ENCODE data around the gene ATP2A3.

The ATP2A3 gene

DNA sequence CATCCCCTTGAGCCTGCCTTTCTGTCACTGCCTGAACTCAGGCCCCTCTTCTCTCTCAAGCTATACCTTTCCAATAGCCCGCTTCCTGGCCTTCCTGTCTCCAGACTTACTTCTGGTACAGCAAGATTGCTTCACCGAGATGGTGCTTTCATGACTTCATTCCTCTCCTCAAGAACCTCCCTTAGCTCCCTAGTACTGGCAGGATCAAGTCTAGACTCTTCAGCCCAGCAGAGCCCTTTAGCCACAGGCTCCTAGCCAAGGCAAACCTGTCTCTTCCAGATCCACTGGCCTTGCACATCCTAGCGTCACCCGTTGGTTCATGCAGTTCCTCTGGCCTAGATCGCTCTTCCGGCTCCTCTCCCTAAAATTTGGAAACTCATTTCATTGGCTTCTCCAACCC lies 6.4 kb upstream of the ATP2A3 start:
- no peak for DNase-seq

DNA sequence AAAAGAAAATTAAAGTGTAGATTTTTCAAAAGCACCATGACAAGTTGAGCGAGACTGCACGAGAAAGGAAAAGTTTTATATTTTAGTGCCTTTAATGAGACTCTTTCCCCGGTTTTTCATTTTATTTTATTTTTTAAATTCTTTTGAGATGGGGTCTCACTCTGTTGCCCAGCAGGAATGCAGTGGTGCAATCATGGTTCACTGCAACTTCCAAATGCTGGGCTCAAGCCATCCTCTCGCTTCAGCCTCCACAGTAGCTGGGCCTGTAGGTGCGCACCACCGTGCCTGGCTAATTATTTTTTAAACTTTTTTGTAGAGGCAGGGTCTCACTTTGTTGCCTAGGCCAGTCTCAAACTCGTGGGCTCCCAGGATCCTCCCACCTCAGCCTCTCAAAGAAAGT lies 5.7 kb upstream of the ATP2A3 start:
- no peak for DNase-seq

DNA sequence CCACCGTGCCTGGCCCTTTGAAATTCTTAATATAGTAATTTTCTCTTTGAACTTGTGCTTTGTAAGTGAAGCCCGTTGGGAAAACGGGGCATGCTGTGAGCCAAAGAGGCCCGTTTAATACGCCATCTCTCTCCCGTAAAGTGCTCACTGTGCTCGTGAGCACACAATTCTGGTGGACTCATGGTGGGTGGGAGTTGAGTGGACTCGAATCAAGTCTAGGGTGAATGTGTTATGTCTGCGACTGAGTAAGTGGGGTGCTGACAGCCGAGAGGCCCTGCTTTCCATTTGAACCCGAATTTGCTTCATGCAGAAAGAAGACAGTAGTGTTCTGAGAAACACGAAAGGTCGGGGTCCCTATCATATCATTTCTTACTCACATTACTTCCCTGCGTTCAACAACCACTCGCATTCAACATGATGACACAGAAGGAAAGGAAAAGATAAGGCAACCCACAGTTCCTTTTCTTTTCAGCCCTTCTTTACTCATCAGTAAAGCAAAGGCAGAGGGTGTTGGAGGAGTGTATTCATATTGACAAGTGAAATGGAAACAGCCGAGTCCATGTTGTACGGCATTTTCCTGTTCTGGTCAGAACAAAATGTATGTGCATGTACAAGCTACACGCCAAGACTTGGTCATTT lies 4.8 kb upstream of the ATP2A3 start:
- no peak for DNase-seq

- no peak for DNase-seq
Measured at GRCh38 chr17:3968015-3968414, 3.8 kb upstream of the ATP2A3 start.

DNA sequence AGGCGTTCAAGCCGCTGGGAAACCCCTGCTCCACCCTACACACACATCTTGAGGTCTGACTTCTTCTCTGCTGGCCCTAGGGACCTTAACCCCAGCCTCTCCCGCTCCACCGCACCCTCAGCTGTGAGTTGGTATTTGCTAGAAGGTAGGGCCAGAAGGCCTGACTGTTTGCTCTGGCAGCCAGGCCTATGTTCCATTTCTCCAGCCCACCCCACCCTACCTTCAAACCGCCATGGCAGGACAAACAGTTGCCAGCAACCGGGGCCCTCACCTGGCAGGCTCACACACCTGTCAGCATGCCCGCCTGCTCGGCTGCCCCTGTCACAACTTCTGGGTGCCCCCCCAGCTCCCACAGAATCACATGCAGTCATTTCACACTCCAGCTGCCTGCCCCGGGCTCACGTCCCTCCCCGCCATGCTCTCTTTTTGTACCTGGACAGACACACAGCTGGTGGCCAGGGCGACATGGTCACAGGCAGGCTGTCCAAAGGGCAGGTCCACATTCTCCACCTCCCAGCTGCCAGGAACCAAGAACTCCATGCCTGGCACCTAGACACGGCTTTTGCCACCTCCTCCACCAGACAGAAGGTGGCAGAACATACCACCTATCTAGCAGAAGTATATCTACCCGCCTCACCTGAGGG lies 2.6 kb upstream of the ATP2A3 start:
- no peak for DNase-seq

GRCh38 chr17:3965118-3965800 lies 1.0 kb upstream of the ATP2A3 start:
- no peak for DNase-seq

- no peak for DNase-seq
Measured at GRCh38 chr17:3963237-3964201, 718 bp downstream of the ATP2A3 start.

DNA sequence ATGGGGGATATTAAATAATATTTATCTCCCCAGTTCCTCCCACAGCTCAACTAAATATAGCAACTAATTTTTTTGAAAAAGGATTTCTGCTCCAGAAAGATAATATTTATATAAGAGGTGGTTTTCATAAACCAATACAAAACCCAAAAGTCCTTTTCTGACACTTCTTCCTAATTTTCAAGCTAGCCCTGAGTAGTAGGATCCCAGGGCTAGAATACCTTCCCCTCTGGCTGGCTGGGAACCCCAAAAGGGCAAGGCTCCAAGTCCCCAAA lies 1.3 kb downstream of the ATP2A3 start:
- no peak for DNase-seq

DNA sequence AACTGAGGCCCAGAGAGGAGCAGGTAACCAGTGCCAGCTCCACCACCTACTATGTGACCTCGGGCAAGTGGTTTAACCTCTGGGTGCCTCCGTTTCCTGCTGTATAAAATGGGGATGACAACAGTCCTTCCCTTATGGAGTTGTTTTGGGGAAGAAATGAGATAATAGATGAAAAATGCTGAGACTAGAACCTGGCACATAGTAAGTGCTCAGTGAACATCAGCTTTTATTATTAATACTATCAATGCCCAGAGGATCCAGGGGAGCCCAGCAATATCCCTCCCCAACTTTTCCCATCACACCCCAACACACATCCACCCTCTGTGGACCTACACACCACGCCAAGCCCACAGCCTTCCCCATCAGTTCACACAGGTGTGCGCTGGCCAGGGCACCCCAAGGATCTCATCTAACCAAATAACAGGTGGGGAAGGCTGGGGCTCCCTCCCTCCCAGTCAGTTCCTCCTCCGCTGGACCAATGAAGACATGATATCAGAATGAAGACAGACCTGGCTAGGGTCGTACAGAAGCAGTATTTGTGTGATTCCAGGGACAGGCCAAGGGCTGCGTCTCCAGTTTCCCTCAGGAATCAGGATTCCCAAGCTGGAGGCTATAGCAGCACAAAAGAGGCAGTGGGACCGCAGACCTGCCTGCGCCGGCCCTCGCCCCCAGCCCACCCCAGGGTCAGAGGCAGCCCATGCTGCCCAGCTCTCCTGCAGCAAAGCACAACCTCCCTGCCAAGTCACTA lies 1.8 kb downstream of the ATP2A3 start:
- no peak for DNase-seq

GRCh38 chr17:3961564-3962047 lies 2.6 kb downstream of the ATP2A3 start:
- no peak for DNase-seq

GRCh38 chr17:3960764-3961163 lies 3.5 kb downstream of the ATP2A3 start:
- peak; percentile 54 for DNase-seq

DNA sequence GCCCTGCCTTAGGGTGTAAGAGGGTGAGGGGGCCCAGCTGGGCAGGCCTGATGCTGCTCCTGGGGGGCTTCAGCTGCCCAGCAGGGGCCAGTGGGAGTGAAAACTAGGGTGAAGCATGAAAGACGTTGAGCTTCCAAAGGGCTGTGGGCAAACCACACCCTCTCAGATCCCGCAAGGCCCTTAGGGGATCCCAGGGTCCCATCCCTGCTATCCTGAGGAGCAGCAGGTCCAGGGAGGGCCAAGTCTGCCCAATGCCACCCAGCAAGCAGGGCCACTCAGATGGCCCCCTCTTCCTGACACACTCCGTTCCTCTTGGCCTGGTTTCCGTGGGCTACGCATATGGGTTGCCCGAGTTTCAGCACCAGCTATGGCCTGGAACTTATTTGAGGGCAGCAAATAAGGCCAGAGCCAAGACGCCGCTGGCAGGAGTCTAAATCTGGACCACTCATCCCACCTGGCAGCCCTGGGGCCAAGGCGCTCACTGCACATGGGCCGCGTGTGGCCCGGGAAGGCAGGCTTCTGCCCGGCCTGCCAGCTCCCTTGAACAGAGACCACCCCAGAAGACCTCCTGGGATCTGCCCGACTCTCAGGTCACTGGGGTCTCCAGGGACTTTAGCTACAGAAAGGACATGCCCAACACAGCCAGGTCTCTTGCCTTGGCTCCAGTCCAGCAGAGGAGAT lies 4.2 kb downstream of the ATP2A3 start:
- no peak for DNase-seq

DNA sequence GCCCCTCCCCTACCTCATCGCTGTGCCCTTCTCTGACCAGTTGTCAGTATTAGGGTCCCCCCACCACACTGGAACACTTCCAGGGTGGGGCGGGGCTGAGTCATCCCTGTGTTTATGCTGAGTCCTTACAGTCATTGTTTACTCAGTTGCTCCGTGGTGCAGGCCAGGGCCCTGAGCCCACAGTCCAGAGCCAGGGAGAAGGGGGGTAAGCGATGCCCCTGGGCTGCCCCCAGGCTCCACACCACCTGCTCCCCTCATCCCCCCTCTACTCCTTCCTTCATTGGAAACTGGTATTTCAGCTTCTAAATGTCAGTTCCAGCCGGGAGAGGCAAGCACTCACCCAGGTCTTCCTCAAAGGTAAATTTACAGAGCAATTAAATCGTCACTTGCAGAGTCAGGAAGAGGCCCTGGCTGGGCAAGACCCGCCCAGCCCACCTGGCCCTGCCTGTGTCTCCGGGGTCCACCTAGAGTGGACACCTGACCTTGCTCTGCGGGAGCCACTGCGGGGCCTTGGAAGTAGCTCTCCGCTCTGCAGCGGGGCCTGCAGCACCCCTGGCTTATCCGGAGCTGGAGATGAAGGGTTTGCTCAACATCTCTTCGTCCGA lies 4.8 kb downstream of the ATP2A3 start:
- peak; percentile 86 for DNase-seq

DNA sequence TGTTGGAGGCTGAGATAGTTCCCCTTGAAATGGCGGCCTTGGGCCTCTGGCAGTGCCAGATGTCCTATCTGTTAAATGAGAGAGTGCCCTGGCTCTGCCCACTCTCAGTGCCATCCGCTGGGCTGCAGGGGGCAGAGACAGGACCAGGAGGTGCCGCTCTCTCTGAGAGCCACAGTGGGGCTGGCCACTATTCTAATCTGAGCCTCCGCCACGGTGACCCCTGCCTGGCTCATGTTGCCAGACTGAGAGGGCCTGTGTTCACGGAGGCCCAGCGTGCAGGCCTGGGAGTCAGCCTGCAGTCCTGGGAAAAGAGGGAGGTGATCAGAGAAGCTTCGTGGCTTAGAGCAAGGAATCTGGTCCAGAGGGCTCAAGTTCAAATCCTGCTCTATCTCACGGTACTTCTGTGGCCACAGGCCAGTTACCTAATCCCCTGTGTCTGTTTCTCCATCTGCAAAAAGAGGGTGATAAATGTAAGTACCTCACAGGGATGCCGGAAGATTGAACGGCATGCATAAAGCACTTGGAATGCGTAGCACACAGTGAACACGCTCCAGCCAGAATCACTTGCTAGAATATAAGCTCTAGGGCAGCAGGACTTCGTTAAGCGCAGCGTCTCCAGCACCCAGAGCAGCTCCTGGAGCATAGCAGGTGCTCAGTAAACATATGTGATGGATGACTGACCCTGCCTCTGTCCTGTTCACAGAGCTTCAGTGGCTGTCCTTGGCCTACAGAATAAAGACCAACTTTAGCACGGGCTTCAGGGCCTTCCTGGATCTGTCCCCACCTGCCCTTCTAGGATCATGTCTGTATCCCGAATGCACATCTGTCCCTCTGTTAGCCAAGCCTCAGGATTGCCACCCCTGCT lies 6.3 kb downstream of the ATP2A3 start:
- no peak for DNase-seq

DNA sequence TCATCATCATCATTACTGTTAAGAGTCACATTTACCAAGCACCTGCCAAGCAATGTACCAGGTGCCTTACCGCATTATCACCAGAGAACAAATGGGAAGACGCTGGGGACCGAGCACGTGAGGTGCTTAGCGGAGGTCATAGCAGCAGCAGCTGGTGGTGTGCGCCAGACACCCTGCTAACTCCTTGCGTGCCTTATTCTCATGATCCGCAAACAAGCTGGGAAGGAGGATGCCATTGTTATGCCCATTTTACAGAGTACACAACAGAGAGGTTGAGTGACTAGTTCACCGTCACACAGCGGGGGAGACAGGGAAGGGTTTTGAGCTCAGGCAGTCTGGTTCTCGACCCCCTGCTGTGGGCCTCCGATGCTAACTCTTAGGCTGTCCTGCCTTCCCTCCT lies 7.3 kb downstream of the ATP2A3 start:
- no peak for DNase-seq

DNA sequence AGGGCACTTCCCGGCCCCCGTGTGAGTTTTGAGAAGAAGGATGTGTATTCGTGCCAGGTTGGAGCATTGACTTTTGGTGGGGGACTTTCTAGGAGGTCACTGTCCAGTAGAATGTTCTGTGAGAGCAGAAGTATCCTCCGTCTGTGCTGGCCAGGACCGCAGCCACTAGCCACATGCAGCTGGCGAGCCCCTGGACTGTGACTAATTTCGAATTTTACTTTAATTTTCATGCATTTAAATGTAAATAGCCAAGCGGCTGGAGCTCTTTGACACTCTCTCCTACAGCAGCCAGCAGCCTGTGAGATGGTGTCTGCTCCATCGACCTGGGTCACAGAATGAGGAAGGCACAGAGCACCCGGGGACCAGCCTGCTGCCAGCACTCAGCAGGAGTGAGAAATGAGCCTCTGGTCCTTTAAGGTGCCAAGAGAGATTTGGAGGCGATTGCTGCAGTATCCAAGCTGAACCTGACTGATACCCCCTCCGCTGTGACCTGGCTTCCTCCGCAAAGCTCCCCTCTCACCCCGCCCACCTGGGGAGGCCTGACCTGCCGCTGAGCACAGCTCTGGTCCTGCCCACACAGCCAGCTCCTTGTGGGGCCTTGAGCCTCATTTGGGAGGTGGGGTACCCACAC lies 7.8 kb downstream of the ATP2A3 start:
- DNase-seq, result no peak

DNA sequence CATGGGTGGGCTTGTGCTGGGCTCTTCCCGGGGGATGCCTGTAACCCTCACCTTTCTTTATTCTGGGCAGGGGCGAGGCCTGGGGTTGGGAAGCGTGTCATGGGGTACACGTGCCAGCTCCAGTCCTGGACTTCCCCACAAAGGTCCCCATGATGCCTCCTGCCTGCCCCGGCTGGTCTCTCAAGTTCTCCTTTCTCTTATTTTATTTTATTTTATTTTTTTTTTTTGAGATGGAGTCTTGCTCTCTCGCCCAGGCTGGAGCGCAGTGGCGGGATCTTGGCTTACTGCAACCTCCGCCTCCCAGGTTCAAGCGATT lies 8.6 kb downstream of the ATP2A3 start:
- DNase-seq, result no peak

- no peak for DNase-seq
Measured at GRCh38 chr17:3954976-3955672, 9.1 kb downstream of the ATP2A3 start.

DNA sequence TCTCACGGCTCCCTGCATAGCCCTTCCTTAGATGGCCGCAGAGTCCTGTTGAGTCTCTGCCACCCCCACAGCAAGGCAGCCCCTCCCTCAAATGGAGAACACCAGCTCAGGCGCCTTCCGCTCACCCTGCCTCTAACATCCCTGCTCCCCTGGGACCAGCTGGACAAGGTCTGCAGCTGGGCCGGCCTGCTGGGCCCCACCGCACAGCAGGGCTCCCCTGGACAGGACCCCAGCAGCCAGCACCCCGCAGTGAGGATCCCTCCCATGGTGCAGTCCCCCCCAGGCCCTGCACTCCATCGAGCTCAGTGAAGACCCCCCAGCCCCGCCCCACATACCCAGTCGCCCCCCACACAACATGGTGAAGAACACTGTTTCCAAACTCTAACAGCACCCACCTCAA lies 10.2 kb downstream of the ATP2A3 start:
- no peak for DNase-seq

- no peak for DNase-seq
Measured at GRCh38 chr17:3953542-3953941, 10.7 kb downstream of the ATP2A3 start.
